Ascending aorta (tissue), 2 donors: Measurements from ENCODE around the gene PPCDC. TPM values are rescaled to one million over a fixed set of nuclear protein-coding genes. Genes with fewer than 3 reads are reported as not detected.
"Not testable (repeated sequence)": the region's sequence is repeated elsewhere in the genome, so short reads cannot be mapped to it uniquely, and the experiment has no call there.

Experiments
- DNase-seq, 2 donors: peaks; one replicate each; pipeline ENCODE4 v3.0.0-alpha.2; 2019; ENCODE audit warnings: low spot score in 2 of 2
- H3K27ac ChIP-seq, 2 donors: fragments of 200-600 bp; sonication (generic); one replicate each; pipeline ENCODE4 v1.5.1; 2016 to 2017; ENCODE audit warnings: mild to moderate bottlenecking in 1 of 2
- H3K27me3 ChIP-seq: fragments of 200-600 bp; sonication (generic); one replicate; pipeline ENCODE4 v1.5.1; 2017
- H3K36me3 ChIP-seq, 2 donors: fragments of 200-600 bp; sonication (generic); one replicate each; pipeline ENCODE4 v1.5.1; 2016
- H3K4me1 ChIP-seq, 2 donors: fragments of 200-600 bp; sonication (generic); one replicate each; pipeline ENCODE4 v1.5.1; 2016 to 2017; ENCODE audit warnings: mild to moderate bottlenecking in 1 of 2
- H3K4me3 ChIP-seq, 2 donors: fragments of 200-600 bp; sonication (generic); one replicate each; pipeline ENCODE4 v1.5.1; 2016 to 2017; ENCODE audit warnings: mild to moderate bottlenecking in 1 of 2
- H3K9me3 ChIP-seq, 2 donors: fragments of 200-600 bp; sonication (generic); one replicate each; pipeline ENCODE4 v1.5.1; 2016
- intact Hi-C: fragments of 100-400 bp; cut with DNase I; formaldehyde crosslinking; loops from one replicate; pipeline ENCODE4 v1.15.1; 2023
- total RNA-seq: library from RNA; depleted of rRNA; stranded (reverse); fragments of >200 nt; gene quantifications from one replicate; pipeline ENCODE4 v1.1.0, GENCODE V29; 2016
- TF ChIP-seq, protein P1 (sequence below), 3 experiments: fragments of 200-600 bp in 2 of 3; fragments of 450-650 bp in 1 of 3; sonication (generic) in 2 of 3; IDR thresholded peaks; one replicate each; pipeline ENCODE4 v1.5.1; 2016 to 2019; ENCODE audit warnings: antibody characterized with exemption in 3 of 3, mild to moderate bottlenecking in 1 of 3, moderate library complexity in 1 of 3

PPCDC gene
- total RNA-seq, 1 donor from 2014 or later, result 8.9 TPM

DNA sequence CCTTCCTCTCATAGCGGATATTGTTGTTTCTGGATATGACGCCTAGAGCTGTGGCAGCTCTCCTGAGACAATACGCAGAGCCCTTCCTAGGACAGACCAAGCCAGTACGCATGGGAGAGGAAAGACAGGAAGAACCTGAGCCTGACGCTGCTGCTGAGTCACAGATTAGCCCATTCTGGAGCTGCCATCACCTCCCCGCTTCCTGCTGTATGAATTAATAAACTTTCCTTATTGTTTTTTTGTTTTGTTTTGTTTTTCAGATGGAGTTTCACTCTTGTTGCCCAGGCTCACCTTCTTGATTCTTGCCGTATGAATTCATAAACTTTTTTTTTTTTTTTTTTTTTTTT, 67.0 kb downstream of the PPCDC start:
- peaks cover 0 to 9% of the 10 kb centered on the region in 2 donors for H3K4me1 ChIP-seq
- H3K27ac ChIP-seq, result peak overlapping the region; percentile 75 to 82

DNA sequence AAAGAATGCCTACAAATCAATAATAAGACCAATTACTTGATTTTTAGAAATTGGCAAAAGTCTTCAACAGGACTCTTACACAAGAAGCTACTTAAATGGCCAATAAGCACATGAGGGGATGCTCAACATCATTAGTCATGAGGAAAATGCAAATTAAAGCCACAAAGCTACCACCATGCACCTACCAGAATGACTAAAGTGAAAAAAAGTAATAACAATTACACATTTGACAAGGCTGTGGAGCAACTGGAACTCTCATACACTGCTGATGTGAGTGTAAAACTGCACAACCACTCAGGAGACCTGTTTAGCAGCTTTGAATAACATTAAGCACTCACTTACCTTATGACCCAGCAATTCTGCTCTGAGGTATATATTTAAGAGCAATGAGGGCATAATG, 68.4 kb downstream of the PPCDC start:
- Histone ChIP-seq H3K4me1 (peaks cover 0 to 9% of the 10 kb centered on the region in 2 donors), H3K4me3 (no peak overlapping the region), H3K9me3 (no peaks in the 10 kb centered on the region), H3K36me3 (no peaks in the 10 kb centered on the region), H3K27me3 (no peaks in the 10 kb centered on the region), H3K27ac (no peak overlapping the region)
- TF ChIP-seq, protein P1, sequence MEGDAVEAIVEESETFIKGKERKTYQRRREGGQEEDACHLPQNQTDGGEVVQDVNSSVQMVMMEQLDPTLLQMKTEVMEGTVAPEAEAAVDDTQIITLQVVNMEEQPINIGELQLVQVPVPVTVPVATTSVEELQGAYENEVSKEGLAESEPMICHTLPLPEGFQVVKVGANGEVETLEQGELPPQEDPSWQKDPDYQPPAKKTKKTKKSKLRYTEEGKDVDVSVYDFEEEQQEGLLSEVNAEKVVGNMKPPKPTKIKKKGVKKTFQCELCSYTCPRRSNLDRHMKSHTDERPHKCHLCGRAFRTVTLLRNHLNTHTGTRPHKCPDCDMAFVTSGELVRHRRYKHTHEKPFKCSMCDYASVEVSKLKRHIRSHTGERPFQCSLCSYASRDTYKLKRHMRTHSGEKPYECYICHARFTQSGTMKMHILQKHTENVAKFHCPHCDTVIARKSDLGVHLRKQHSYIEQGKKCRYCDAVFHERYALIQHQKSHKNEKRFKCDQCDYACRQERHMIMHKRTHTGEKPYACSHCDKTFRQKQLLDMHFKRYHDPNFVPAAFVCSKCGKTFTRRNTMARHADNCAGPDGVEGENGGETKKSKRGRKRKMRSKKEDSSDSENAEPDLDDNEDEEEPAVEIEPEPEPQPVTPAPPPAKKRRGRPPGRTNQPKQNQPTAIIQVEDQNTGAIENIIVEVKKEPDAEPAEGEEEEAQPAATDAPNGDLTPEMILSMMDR (IDR thresholded peaks at IDR 0.05), result no peak
- intact Hi-C loops, result no loop called here
- DNase-seq, result no peak

More for the DNA sequence above, 67.0 kb downstream of the PPCDC start:
- Histone ChIP-seq H3K9me3 (peaks cover 0 to 3% of the 10 kb centered on the region in 2 donors), H3K36me3 (no peaks in the 10 kb centered on the region), H3K27me3 (no peaks in the 10 kb centered on the region), H3K4me3 (peak overlapping the region in 1 of 2 donors; percentile 14)
- TF ChIP-seq, protein P1 (IDR thresholded peaks at IDR 0.05), result no peak
- intact Hi-C loops, result loop anchor here (1.0 kb wide), 1 partner anchor 47 kb away; no protein-coding TSS in a partner anchor
- DNase-seq, result peak; percentile 36 to 86

DNA sequence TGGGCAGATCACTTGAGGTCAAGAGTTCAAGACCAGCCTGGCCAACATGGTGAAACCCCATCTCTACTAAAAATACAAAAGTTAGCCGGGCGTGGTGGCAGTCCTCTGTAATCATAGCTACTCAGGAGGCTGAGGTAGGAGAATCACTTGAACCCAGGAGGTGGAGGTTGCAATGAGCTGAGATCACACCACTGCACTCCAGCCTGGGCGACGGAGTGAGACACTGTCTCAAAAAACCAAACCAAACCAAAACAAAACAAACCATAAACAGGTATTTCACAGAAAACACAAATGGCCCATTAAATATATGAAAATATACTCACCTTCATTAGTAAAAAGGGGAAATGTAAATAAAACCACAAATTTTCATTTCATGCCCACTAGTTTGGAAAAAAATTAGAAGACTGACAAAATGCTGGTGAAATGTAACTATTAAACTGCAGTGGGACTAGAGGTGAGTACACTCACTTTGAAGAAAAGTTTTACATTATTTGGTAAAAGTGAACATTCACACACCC, 71.6 kb downstream of the PPCDC start:
- H3K9me3 ChIP-seq, DNase-seq, H3K4me1 ChIP-seq, H3K27ac ChIP-seq, H3K36me3 ChIP-seq, H3K4me3 ChIP-seq, H3K27me3 ChIP-seq, intact Hi-C loops: not testable (repeated sequence)

DNA sequence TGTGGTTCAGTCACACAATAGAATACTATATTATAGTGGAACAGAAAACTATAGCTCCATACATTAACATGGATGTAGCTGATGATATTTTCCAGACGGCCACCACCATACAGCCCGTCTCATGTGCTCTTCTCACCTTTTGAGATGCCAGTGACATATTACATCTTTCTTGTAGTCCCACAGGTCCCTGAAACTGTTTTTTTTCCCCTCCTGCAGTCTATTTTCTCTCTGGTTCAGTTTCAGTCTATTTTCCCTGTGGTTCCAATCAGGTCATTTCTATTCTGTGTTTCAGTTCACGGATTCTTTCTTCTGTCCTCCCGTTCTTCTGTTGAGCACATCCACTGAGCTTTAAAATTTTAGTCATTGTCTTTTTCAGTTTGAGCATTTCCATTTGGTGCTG, 72.2 kb downstream of the PPCDC start:
- no peak for DNase-seq
- Histone ChIP-seq H3K4me3 (no peak overlapping the region), H3K27ac (no peak overlapping the region), H3K4me1 (peaks cover 0 to 2% of the 10 kb centered on the region in 2 donors), H3K9me3 (no peaks in the 10 kb centered on the region), H3K36me3 (no peaks in the 10 kb centered on the region), H3K27me3 (no peaks in the 10 kb centered on the region)
- intact Hi-C loops, result no loop called here
- TF ChIP-seq, protein P1 (IDR thresholded peaks at IDR 0.05), result no peak

DNA sequence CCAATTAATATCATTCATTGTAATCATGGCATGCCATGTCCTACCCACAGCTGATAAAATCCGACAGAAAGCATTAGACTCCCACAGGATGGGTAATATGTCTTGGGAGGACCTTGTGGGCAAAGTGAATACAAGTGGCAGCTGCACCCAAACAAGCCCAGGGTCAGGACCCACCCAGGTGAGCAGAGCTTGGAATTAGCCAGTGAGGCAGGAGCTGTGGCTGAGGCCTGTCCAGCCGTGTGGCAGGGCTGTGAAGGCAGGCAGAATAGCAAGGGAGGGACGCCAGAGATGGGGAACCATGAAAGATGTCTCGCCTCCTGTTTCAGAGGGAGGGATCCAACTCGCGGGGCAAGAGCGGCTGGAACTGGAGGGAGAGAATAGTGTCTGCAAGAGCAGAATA, 74.5 kb downstream of the PPCDC start:
- no peak for DNase-seq
- Histone ChIP-seq H3K36me3 (no peaks in the 10 kb centered on the region), H3K27me3 (no peaks in the 10 kb centered on the region), H3K4me1 (no peaks in the 10 kb centered on the region), H3K27ac (no peak overlapping the region), H3K4me3 (no peak overlapping the region), H3K9me3 (no peaks in the 10 kb centered on the region)
- intact Hi-C loops, result no loop called here
- TF ChIP-seq, protein P1 (IDR thresholded peaks at IDR 0.05), result no peak

DNA sequence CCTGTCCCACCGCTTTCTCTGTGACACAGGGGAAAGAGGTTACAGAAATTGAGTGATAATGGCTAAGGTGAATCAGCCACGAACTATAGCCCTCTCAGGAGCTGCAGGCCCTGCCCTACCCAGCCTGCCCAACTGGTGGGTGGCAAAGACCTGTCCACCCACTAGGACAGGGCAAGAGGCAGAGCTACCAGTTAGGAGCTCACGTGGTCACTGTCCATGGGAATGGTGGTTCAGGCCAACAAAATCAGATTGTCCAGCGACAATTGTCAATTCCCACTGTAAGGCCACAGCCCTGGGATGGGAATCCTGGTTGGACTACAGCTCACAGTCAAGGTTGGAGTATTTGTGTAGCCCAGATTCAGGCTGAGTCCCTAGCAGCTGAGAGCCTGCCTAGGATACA, 75.0 kb downstream of the PPCDC start:
- no peaks in the 10 kb centered on the region for H3K4me1 ChIP-seq
- H3K36me3 ChIP-seq, result no peaks in the 10 kb centered on the region
- H3K9me3 ChIP-seq, result no peaks in the 10 kb centered on the region
- TF ChIP-seq, protein P1 (IDR thresholded peaks at IDR 0.05), result no peak
- no peaks in the 10 kb centered on the region for H3K27me3 ChIP-seq
- no peak for DNase-seq
- H3K4me3 ChIP-seq, result no peak overlapping the region
- intact Hi-C loops, result no loop called here
- no peak overlapping the region for H3K27ac ChIP-seq

Other genes with a start within 250 kb of the PPCDC start
- gene CSK, start 241.5 kb upstream of the PPCDC start, total RNA-seq, result 31.0 TPM
- not detected for gene LMAN1L, start 210.8 kb upstream of the PPCDC start, total RNA-seq
- gene CPLX3, start 197.0 kb upstream of the PPCDC start, total RNA-seq, result not detected
- 54.0 TPM for gene ULK3, start 180.4 kb upstream of the PPCDC start, total RNA-seq
- 90.8 TPM for gene SCAMP2, start 150.2 kb upstream of the PPCDC start, total RNA-seq
- 118 TPM for gene MPI, start 133.5 kb upstream of the PPCDC start, total RNA-seq
- gene FAM219B, start 116.7 kb upstream of the PPCDC start, total RNA-seq, result 17.5 TPM
- 83.5 TPM for gene COX5A, start 85.5 kb upstream of the PPCDC start, total RNA-seq
- 28.4 TPM for gene RPP25, start 66.8 kb upstream of the PPCDC start, total RNA-seq
- gene SCAMP5, start 28.0 kb upstream of the PPCDC start, total RNA-seq, result 0.43 TPM
- gene C15orf39, start 178.3 kb downstream of the PPCDC start, total RNA-seq, result 30.8 TPM
- gene GOLGA6C, start 234.7 kb downstream of the PPCDC start, total RNA-seq, result not detected